GM10266 (cell line): ENCODE results near the gene RADIL.

Experiments used
- DNase-seq: peaks from one replicate; pipeline ENCODE4 v3.0.0; 2012; ENCODE audit errors: extremely low spot score
- CTCF ChIP-seq: IDR thresholded peaks from 2 replicates; pipeline ENCODE4 v1.5.1; 2012; ENCODE audit warnings: mild to moderate bottlenecking, low read depth; ENCODE audit not compliant: control insufficient read depth, insufficient read depth; ENCODE audit errors: missing control alignments

Gene RADIL

DNA sequence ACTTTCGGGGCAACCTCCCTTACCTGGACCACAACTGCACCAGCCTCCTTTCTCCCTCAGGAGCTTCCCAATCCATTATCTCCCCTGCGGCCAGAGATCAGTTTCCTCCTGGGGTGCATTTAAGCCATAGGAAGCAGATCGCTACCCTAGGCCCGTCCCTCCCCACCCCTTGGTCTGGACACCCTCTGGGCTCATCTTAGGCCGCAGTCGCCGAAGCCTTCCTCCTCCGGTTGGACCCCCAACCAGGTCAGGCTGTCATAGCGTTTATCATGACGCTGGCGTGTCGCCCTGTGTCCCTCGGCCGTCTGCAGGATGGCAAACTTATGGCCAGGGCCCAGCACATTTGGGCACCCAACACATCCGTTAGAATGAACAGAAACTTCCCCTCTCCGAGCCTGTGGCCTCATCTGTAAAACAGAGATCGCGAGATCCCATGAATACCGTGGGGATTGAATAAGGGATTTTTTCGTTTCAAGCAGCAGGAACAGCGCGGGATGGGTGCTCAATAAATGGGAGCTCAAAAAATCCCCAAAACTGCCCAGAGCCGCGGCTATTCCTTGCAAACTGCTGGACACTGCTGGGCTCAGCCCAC lies 108.8 kb downstream of the RADIL start:
- no peak for DNase-seq
- no peak for TF ChIP-seq CTCF

DNA sequence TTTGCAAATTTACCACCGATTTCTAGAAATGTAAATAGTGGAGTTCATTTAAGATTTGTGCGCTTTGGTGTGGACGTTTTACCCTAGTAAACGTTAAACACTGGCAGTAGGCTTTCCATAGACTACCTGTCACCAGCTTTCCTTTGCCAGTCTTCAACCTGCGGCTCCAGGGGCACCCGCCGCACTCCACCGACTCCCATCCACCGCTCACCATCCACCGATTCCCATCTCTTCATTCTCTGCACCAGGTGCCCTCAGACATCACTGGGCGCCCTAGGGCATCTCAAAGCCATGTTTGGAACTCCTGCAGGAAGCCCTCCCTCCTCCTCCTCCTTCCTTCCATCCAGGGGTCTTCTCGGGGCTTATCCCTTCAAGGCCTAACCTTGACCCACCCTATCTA lies 109.5 kb downstream of the RADIL start:
- TF ChIP-seq CTCF: no peak
- DNase-seq: no peak

DNA sequence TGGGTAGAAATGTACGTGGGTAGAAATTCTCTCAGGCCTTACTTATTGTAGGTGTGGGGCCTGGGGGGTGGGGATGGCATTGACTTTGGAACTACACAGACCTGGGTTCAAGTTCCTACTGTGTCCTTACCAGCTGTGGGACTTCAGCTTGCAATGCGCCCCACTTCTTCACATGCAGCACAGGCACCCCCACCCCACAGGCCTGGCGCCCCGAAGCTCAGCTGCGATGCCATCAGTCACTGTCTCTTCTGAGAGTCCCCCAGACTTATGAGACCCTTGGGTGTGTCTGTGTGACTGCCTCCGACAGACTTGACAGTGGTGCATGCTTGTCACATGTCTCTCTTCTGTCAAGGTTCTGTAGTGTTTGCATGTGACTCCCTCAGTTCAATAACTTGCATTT lies 111.2 kb downstream of the RADIL start:
- TF ChIP-seq CTCF: no peak
- no peak for DNase-seq

DNA sequence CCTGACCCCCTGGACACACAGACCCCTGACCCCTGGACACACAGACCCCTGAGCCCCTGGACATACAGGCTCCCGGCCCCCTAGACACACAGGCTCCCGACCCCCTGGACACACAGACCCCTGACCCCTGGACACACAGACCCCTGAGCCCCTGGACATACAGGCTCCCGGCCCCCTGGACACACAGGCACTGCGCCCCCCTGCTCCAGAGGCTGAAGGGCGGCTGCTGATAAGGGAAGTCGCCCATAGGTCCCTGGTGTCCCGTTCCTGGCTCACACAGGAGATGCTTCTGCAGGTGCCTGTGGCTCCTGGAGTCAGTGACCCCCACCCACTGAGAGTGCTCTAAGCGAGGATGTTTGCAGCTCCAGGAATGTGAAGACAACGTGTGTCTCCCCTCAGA lies 111.8 kb downstream of the RADIL start:
- TF ChIP-seq CTCF: no peak
- DNase-seq: no peak

DNA sequence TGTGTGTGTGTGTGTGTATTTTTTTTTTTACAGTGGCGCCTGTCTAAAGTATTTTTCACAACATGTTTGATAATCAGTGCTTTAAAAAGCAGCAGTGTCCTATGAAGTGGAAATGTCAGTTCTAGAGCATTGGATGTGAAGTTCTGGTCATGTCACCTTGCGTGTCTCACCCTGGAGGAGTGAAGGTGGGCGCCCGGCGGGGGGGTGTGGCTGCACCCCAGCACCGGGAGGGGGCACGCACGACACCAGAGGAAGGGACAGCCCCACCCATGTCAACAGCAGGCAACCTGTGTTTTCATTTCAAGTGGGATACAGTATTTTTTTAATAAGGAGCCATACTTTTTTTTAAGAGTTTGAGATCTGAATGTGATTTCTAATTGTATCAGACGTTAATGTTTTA lies 112.6 kb downstream of the RADIL start:
- TF ChIP-seq CTCF: no peak
- DNase-seq: no peak

DNA sequence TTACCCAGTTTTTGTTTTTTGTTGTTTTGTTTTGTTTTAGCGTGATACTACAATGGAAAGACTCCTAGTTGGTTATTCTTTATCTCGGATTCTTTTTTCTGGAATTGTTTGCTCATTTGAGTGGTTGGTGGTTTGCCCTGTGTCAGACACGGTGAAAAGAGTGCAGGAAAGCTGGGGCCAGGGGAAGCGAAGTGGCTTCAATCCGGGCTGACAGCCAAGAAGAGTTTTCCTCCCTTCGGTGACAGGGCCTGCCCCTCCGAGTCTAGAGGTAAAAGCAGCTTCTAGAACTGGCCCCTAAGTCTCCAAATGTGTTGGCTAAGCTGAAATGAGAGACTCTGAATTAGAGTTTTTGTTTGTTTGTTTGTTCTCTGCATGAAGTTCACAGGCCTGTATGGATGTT lies 113.8 kb downstream of the RADIL start:
- TF ChIP-seq CTCF: no peak
- DNase-seq: no peak

DNA sequence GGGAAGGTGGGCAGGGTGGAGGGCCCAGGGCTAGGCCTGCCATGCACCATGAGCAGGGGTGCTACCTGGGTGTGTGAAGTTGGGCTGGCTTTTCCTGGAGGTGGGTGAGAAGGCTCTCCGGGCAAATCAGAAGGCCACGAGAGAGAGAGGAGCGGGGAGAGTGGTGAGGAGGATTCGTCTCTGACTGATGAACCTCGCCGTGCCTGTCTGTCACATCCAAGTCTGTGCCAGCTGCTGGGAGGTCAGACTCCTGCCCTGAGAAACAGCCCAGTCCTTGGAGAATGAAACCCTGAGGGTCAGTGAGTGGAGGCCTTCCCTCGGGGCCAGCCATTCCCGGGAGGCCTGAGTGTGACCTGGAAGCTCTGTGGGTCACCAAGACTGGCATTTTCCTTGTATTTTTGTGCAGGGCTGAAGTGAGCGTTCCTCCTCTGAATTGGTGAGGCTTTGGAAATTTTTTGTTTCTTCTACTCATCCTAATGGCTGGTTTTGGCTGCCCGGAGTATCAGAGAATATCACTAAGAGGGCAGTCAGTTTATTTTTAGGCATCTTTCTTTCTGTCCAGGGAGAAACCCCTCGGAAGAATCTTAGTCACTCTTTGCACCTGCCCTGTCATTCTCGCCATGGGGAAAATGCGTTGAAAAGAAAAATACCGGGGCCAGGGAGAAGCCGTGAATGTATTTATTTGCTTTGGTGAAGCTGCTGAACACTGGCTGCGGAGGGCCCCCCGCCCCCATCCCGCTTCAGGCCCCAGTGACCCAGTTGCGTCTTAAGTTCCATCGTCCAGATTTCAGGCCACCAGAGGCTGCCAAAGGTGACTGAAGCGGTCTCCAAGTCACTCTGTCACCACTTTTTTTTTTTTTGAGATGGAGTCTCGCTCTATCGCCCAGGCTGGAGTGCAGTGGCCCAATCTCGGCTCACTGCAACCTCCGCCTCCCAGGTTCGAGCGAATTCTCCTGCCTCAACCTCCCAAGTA lies 114.6 kb downstream of the RADIL start:
- no peak for TF ChIP-seq CTCF

More for the DNA sequence above, 114.6 kb downstream of the RADIL start:
- DNase-seq: no peak
